Measurements from ENCODE around the gene SUPT3H. TPM values are rescaled to one million over a fixed set of nuclear protein-coding genes. Genes with fewer than 3 reads are reported as not detected.

The SUPT3H gene
- total and polyA plus RNA-seq, 2 of the 13 experiments (the other 11 are each of a cell fraction or from before 2014, with no cell fraction given): 11.9 to 36.1 TPM

DNA sequence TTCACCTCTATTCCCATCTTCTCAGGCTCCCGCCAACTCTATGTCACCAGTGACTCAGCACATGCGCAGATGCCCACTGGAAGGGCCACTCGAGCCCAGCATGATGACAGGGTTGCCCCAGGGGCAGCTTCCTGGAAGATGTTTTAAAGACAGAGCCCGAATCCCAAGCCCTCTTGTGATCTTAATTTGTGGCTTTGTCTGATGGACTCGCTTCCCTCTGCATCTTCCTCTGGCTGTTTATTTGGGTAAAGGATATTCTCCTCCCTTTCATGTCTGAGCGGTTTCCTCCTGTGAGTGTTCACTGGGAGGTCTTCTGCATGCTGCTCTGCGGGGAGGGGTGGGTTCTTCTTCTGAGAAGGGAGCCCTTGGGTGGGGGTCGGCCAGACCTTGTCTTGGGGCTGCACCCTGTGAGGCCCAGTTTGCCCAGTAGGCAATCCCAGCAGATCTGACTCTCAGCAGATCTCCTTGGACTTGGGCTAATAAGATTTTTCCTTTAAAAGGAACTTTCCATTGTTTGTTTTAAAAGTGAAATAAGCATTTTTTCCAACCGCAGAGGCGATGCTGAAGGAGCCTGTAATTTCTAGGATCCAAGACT lies 589.2 kb downstream of the SUPT3H start (continued):
- TF ChIP-seq, protein P1, sequence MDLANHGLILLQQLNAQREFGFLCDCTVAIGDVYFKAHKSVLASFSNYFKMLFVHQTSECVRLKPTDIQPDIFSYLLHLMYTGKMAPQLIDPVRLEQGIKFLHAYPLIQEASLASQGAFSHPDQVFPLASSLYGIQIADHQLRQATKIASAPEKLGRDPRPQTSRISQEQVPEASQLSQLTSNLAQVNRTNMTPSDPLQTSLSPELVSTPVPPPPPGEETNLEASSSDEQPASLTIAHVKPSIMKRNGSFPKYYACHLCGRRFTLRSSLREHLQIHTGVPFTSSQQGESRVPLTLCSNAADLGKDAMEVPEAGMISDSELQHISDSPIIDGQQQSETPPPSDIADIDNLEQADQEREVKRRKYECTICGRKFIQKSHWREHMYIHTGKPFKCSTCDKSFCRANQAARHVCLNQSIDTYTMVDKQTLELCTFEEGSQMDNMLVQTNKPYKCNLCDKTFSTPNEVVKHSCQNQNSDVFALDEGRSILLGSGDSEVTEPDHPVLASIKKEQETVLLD (CRISPR knock-in tag; IDR thresholded peaks at IDR 0.05; ENCODE audit: low read depth): no peak

DNA sequence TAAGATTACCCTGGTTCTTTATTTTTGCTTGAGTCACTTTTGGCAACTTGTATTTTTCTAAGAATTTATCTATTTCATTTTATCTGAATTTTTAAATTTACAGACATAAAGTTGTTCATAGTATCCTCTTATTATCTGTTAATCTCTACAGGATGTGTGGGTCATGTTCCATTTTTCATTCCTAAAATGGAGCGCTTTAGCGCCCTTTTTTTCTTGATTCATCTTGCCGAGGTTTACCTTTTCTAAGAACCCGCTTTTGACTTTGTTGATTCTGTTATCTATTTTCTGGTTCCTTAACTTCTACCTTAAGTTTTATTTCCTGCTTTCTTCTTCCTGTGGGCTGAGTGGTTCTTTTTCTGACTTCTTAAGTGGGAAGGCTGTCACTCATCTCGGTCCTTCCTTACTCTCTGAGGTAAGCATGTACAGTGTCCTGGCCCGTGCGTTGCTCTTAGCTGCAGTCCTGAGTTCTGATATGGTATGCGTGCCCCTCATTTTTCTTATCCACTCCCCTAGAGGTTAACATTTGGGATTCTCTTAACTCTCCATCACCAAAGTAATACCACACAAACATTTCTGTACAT lies 590.4 kb downstream of the SUPT3H start:
- no TSS peak for BruUV-seq (replicated peaks)
- ChIA-PET CTCF (ENCODE audit: low intra/inter-chr PET ratio, low total read pairs) (no interaction called here), POLR2A (no interaction called here)
- H3K4me1 ChIP-seq (ENCODE audit: insufficient read depth, low read length): no peaks in the 10 kb centered on the region
- 67% methylated on average over 8 of the region's 8 CpGs for WGBS (ENCODE audit: low lambda C conversion rate)
- H3K79me2 ChIP-seq (ENCODE audit: insufficient read depth, low read length): no peaks in the 10 kb centered on the region
- H4K20me1 ChIP-seq (ENCODE audit: insufficient read depth, low read length): no peaks in the 10 kb centered on the region
- DNase-seq (ENCODE audit: low spot score) (no peak), ATAC-seq (no peak), FAIRE-seq (no peak)
- in situ Hi-C loops (cut with HindIII; ENCODE audit: extremely low pct_ligation_motif_present, low pct_unique_long_range_greater_than_20kb) (no loop called here), intact Hi-C loops (cut with micrococcal nuclease; ENCODE audit: unreplicated experiment) (no loop called here)
- H3K9me3 ChIP-seq (ENCODE audit: low read length): peaks cover 7% of the 10 kb centered on the region; the same call in 1 of the 2 replicates
- no peak overlapping the region for H2AFZ ChIP-seq (ENCODE audit: low read length)
- no peak overlapping the region for H3K4me3 ChIP-seq (replicated peaks in 1 of 3; ENCODE audit: insufficient read depth in 1 of 3, low read depth in 2 of 3, low read length in 3 of 3)
- no peaks in the 10 kb centered on the region for H3K36me3 ChIP-seq (replicated peaks in 1 of 2; ENCODE audit: control insufficient read depth in 1 of 2, insufficient read depth in 2 of 2, low read length in 2 of 2)
- H3K9ac ChIP-seq (ENCODE audit: insufficient read depth, low read depth, low read length): no peak overlapping the region
- H3K27ac ChIP-seq (ENCODE audit: extremely low read length, insufficient read depth, low read length): no peak overlapping the region
- no peak overlapping the region for H3K4me2 ChIP-seq (ENCODE audit: low read depth, low read length)
- peaks cover 0 to 14% of the 10 kb centered on the region in 2 experiments; a peak in 4 of 5 replicates for H3K27me3 ChIP-seq (ENCODE audit: control insufficient read depth in 1 of 2, insufficient read depth in 2 of 2, low read length in 2 of 2)
- TF ChIP-seq MLLT10 (CRISPR knock-in tag; IDR thresholded peaks at IDR 0.05) (no peak), ZNF101 (CRISPR knock-in tag; IDR thresholded peaks at IDR 0.05; ENCODE audit: borderline replicate concordance, low read depth) (no peak), NFE2L1 (CRISPR knock-in tag; IDR thresholded peaks at IDR 0.05; ENCODE audit: borderline replicate concordance) (no peak), REL (CRISPR knock-in tag; conservative IDR thresholded peaks at IDR 0.05) (no peak), ZNF615 (CRISPR knock-in tag; IDR thresholded peaks at IDR 0.05; ENCODE audit: borderline replicate concordance) (no peak), ZNF605 (CRISPR knock-in tag; IDR thresholded peaks at IDR 0.05) (no peak), ZNF878 (CRISPR knock-in tag; IDR thresholded peaks at IDR 0.05) (no peak), CHD2 (IDR thresholded peaks at IDR 0.05; ENCODE audit: low read depth, low read length) (no peak), ATF7-NPFF (CRISPR knock-in tag; IDR thresholded peaks at IDR 0.05; ENCODE audit: low read depth) (no peak), JUND (CRISPR knock-in tag; IDR thresholded peaks at IDR 0.05) (no peak), FOXK2 (IDR thresholded peaks at IDR 0.05) (no peak), POGZ (CRISPR knock-in tag; IDR thresholded peaks at IDR 0.05) (no peak), ZMYM2 (CRISPR knock-in tag; IDR thresholded peaks at IDR 0.05) (no peak), NAIF1 (CRISPR knock-in tag; IDR thresholded peaks at IDR 0.05; ENCODE audit: borderline replicate concordance) (no peak), ZNF468 (CRISPR knock-in tag; IDR thresholded peaks at IDR 0.05) (no peak), SPEN (CRISPR knock-in tag; IDR thresholded peaks at IDR 0.05; ENCODE audit: low read depth) (no peak), ZNF773 (CRISPR knock-in tag; IDR thresholded peaks at IDR 0.05; ENCODE audit: borderline replicate concordance) (no peak)
- TF ChIP-seq, protein P2, sequence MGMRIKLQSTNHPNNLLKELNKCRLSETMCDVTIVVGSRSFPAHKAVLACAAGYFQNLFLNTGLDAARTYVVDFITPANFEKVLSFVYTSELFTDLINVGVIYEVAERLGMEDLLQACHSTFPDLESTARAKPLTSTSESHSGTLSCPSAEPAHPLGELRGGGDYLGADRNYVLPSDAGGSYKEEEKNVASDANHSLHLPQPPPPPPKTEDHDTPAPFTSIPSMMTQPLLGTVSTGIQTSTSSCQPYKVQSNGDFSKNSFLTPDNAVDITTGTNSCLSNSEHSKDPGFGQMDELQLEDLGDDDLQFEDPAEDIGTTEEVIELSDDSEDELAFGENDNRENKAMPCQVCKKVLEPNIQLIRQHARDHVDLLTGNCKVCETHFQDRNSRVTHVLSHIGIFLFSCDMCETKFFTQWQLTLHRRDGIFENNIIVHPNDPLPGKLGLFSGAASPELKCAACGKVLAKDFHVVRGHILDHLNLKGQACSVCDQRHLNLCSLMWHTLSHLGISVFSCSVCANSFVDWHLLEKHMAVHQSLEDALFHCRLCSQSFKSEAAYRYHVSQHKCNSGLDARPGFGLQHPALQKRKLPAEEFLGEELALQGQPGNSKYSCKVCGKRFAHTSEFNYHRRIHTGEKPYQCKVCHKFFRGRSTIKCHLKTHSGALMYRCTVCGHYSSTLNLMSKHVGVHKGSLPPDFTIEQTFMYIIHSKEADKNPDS (CRISPR knock-in tag; IDR thresholded peaks at IDR 0.05): no peak
- TF ChIP-seq, protein P3, sequence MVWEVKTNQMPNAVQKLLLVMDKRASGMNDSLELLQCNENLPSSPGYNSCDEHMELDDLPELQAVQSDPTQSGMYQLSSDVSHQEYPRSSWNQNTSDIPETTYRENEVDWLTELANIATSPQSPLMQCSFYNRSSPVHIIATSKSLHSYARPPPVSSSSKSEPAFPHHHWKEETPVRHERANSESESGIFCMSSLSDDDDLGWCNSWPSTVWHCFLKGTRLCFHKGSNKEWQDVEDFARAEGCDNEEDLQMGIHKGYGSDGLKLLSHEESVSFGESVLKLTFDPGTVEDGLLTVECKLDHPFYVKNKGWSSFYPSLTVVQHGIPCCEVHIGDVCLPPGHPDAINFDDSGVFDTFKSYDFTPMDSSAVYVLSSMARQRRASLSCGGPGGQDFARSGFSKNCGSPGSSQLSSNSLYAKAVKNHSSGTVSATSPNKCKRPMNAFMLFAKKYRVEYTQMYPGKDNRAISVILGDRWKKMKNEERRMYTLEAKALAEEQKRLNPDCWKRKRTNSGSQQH (CRISPR knock-in tag; IDR thresholded peaks at IDR 0.05; ENCODE audit: low read depth): no peak

Measured in HepG2 (cell line).